HG03521 (cell line): ENCODE measurements around the gene RAET1L.
"Not testable (repeated sequence)": the region's sequence is repeated elsewhere in the genome, so short reads cannot be mapped to it uniquely, and the experiment has no call there.

Source experiments
- ATAC-seq: cut with Tn5 transposase; IDR thresholded peaks from one replicate; pipeline ENCODE4 v1.9.1; 2021; ENCODE audit warnings: mild to moderate bottlenecking, moderate library complexity; ENCODE audit not compliant: unreplicated experiment

RAET1L gene

DNA sequence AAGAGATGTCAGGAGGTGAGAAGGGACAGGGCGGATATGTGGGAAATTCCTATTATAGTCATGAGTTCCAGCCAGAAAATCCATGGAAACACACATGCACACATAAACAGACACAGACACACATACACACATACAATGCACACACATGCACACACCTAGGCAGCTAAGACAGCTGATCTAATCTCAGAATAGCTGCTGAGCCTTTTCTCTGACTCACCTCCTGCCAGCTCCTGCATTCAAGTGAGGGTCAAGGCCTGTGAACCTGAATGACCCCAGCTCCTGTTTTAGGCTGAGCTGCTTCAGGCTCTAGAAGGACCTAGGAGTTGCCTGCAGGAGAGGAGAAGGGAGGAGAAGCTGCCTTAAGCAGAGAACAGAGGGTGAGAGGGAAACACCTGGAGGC is 21.6 kb upstream of the RAET1L start:
- ATAC-seq, result no peak

DNA sequence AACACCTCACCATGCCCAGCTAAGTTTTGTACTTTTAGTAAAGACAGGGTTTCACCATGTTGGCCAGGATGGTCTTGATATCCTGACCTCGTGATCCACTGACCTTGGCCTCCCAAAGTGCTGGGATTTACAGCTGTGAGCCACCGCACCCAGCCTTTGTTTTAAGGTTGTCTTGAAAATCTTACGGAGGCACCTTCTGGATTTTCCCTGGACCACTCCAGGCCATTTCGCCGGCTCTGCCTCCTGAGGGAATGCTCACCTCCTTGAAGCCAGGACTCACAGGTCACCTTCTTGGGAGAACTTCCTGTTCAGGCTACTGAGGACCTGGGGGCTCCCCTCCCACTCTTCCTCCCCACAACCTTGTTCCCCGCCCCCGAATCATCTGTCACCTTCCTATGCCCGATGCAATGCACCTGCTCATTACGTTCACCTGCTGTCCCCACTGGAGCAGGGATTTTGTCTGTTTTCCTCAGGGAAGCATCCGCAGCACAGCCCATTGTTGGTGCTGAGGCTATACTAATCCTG is 19.4 kb upstream of the RAET1L start:
- ATAC-seq, result no peak

DNA sequence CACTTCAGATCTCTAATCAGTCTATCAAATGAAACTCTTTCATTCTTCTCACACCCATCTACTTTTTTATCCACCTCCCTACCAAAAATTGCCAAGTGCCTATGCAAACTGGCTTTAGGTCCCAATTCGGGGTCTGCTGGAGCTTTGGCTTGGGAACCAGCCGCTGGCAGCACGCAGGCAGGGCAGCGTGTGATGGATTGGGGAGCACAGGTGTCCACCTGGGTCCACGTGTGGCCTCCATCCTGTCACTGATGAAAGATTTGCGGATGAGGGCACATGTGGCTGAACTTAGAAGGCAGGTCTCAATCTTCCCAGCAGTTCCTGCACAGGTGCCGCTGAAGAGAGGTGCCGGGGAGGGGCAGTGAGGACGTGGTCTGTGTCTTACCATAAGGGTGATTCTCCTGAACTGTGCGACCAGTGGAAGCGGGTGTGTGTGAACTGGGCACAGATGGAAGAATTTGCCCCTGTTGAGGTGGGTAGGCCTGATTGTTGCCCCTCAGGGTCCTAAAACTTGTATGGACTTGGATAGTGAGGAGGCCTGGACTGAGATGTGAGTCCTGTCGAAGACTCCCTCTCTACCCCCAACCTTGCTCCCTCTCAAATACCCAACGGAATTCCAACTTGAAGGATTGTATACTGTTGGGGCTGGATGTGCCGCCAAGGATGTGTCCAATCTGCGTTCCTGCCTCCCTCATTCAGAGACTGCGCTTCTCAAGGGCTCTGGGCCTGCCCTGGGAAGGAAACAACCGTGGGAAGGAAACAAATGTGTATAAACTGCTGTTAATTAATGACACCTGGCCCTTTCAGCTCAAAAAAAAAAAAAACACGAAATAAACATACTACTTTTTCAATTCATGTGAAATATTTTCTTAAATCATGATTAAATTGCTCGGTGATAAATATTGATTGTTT is 18.4 kb upstream of the RAET1L start:
- no peak for ATAC-seq

DNA sequence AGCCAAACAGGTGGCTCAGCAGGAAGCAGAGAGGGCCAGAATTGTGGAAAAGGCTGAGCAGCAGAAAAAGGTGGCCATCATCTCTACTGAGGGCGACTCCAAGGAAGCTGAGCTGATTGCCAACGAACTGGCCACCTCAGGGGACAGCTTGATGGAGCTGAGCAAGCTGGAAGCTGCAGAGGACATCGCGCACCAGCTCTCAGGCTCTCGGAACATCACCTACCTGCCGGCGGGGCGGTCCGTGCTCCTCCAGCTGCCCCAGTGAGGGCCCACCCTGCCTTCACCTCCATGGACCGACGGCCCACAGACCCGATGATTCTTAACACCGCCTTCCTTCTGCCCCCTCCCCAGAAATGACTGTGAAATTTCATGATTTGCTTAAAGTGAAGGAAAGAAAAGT is 17.8 kb upstream of the RAET1L start:
- no peak for ATAC-seq

DNA sequence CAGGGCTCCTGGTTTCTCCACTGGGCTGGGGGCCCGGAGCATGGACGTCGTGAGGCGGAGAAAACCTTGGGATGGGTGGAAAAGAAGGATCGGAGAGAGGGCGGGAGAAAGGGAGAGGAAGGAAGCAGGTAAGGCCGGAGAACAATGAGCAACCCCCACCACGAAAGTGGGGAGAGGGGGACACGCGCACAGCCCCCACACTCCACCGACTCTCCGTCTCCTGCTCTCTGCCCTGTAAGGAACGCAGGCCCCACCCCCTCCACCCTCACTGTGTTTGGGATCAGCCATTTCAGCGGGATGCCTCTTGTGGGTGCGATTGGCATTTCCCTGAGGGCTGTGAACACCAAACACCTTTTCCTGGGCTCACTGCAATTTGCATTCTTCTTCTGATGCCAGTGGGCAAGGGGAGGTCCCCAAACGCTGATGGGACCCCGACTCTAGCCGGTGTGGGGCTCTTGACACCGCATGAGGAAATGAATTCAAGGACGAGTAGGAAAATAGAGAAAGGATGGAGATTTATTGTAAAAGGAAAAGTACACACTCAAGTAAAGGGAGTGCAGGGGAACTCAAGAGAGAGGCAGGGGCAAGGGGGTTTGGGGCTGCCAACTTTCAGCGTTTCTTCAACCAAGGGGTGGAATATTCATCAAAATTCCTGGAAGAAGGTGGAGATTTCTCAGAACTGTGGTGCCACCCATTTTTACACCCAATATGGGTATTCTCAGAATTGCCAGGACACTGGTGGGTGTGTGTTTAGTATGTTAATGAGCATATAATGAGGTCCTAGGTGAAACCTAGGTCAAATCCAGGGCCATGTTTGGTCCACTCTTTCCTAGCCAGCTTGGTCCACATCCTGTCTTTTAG is 13.1 kb upstream of the RAET1L start:
- no peak for ATAC-seq

DNA sequence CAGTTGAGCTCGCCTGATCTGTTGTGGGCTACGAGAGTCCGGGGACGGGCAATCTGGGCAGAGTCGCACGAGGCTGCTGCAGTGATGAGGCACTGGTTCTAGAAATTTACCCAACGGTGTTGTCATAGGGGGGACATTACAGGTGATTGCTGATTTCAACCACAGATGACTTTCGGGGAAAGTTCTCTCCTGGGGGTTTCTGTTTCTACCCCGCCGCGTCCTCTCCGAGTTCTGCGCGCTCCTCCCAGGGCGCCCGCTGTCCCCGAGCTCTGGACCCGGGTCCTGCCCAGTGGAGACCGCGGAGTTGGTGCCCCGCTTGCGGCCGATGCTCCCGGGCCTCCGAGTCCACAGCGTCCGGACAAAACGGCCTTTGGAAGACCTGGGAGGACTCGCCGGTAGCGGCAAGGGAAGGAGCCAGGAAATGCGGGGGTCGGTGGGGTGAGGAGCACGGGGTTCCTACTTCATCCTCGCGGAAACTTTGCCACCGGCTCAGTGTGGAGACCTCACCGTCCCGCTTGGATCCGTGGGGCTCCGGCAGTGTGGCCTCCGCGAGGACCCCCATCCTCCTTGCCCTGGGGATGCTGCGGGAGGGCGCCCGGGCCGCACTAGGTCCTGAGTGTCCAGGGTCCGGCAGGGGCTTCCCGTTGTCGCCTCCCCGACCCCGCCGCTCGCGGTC is 12.3 kb upstream of the RAET1L start:
- no peak for ATAC-seq

DNA sequence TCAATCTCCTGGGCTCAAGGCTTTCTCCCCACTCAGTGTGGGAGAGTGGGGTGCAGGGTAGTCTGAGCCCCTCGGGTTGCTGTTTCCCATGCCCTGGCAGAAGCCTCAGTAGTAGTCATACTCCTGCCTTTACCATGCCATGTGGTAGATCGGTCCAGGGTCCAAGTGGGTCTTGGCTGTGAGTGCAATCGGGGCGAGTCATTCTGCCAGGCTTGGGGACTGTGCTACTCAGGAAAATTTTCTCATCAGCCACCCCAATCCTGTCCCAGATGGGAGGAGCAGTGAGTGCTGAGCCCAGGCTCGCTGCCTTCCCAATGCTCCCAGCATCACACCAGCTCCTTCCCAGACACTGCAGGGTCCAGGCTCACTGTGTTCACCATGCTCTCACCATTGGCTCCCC is 10.7 kb upstream of the RAET1L start:
- no peak for ATAC-seq

DNA sequence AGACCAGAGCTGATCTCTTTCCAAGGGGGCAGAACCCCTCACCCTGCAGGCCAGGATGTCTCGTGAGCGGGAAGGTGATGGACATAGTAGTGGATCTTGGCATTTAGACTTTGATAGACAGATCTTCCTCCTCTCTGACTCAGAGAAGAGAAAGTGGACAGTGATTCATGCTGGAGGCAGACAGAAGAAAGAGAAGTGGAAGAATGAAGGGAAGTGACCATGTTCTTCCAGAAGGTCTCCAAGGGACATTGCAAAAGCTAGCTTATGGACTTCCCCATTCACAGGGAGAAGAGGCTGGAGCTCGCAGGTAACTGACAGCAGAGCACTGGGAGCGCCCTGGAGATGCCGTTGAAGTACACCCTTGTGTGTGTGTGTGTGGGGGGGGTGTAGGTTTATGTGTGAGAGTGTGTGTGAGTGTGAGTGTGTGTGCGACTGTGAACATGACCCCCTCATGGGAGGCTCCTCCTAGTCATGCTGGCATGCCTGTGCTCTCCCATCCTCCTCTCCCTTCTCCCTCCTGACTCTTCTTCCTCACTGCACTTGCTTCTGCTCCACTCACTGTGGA is 8.0 kb upstream of the RAET1L start:
- ATAC-seq, result no peak

DNA sequence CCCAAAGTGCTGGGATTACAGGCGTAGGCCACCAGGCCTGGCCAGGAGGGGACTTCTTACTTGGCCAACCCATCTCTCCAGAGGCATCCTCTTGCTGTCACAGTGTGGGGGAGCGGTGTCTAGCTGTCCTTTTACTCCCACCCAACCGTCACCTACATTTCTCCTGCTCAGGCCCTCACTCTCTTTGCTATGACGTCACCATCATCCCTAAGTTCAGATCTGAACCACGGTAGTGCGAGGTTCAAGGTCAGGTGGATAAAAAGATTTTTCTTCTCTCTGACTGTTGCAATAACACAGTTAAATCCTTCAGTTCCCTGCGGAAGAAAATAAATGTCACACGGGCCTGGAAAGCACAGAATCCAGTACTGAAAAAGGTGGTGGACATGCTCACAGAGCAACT is 7.3 kb upstream of the RAET1L start:
- no peak for ATAC-seq

DNA sequence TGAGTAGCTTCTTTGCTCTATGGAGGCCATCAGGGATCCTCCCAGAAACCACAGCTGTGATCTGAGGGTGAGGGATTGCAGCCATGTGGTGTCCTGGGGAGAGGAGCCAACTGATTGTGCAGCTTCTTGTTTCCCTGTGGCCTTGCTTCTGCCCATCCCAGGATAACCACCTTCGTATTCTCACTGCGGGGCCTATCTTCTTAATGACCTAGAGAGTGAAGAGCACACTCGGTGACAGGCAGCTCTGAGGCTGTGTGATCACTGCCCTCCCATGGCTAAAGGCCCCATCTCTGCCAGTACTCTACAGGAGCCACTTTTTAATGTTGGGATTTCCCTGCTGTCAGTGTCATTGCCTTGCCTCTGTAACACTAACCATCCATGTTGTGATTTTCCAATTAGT is 5.3 kb upstream of the RAET1L start:
- ATAC-seq, result no peak

DNA sequence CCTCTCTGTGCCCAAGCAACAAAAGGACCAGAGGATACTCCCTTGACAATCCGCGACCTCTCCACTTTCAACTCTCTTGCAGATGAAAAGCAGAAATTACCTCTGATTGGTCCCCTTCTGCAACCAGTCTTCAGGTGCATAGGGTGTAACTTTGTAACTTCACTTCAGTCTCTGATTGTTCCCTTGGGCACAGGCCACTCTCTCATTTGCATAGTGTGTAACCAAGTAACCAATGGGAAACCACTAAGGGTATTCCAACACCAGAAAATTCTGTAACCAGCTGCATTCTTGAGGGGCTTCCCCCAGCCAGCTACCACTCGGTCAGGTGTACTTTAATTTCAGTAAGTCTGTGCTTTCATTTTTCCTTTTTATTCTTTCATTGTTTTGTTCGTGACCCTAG is 4.4 kb upstream of the RAET1L start:
- ATAC-seq, result no peak

DNA sequence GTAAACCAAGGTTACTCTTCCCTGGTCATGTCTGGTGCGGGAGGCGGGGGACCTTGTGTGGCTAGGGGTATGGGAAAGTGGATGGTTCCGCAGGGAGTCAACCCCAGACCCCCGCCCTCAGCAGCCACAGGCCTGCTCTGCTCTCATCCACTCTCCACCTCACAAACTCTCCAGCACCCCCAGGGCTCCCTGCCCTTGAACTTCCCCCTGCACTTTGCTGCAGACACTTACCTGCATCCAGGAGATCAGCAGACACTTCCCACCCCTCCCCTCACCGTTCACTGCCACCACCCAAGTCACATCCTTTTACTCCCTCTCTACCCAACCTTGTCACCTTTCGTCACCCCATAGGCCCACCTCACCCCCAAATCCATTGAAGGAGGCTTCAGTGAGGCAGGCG is 3.9 kb upstream of the RAET1L start:
- ATAC-seq, result no peak

DNA sequence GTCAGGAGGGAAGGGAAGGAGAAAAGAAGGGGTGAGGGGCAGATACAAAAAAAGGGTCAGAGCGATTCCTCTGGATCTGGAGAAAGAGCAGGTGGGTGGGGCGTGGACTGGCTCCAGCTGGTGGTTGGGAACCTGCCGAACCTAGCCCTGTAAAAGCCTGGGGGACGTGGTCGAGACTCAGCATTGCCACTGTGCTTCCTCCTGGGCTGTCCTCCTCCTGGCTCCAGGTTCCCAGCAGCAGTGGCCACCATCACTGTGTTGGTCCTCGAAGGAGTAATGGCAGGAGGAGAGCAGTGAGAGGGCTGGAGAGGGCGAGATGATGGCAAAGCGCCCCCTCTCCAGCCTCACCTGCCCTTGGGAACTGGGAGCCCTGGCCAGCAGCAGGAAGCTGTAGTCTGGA is 3.5 kb upstream of the RAET1L start:
- no peak for ATAC-seq

DNA sequence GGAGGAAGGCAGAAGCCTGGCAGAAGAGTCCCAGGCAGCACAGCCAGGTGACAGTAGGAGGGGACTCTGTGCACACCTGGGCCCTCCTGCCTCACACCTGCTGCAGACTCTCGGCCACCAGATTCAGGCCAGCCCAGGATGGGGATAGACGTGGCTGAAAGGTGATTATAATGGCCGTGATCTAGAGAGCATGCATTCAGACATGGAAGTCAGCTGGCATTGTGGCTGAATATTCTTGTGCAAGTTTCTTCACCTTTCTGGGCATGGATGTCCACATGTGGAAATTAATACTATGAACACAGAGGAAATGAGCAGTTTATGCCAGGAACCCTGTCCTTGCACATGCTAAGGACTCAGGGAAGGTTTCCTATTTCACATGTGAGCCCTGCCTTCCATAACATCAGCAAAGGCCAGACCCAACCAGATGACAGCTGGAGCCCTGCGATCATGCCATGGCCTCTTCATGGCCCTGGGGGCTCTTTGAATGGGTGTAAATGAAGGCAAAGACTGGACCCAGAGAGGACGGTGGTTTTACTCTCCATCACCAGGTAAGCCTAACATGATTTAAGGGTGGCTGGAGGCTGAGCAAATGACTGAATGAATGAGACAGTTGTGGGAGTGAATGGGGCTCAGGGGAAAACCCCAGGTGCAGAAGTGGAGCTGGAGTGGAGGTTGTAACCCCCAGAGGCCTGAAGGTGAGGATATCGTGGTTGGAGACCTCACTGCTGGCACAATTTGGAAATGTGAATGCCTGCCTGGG is 2.7 kb upstream of the RAET1L start:
- no peak for ATAC-seq

DNA sequence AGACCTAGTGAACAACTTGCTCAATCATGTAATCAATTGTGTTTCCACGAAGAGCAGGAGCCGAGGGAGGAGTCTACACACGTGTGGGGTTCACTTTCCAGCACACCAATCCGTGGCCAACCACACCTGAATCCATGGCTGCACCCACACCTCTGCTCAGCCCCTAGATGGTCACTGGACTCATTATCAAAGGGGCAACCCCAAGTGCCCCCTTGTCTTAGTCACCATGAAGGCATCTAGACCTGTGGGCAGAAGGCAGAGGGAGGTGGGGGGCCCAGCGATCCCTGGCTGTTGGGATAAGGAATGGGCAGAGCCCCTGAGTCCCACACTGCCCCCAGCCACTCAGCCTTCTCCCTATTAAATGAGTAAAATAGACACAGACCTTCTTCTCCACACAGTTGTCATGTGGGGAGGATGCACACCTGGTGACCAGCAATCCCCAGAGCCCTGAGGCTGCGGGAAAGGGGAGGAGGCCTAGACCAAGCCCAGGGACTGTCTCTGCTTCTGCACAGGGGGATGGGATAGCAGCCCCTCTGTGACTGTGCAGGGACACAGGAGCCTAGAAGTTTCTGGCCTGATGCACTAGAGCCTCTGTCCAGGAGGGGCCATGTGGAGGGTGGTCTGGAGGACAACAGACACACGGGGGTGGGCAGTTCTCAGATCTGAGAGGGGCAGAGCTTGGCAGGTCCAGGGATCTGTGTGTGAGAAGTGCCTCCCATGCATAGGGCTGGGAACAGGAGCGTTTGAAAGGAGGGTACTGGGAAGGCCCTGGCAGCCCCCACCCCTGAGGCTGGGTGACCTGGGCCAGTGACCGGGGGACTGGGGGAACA is 1.9 kb upstream of the RAET1L start:
- no peak for ATAC-seq

DNA sequence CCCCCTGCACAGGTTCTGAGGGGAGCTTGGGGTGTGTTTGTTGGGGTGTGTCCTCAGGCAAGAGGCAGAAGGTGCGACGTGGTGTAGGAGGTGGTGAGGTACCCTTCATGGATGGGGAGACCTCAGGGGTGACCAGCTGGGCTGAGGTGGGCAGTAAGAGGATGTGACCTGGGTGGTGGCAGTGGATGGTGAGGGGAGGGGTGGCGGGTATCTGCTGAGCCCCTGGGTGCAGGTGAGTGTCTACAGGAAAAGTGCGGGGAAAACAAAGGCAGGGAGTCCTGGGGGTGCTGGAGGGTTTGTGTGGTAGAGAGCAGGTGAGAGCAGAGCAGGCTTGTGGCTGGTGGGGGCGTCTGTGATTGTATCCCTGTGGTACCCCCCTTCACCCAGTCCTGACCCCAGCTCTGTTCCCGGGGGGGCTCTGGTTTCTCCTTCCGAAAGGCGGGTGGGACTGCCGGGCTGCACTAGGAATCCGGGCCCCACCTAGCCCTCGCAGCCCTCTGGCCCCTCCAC is 631 bp downstream of the RAET1L start:
- ATAC-seq, result no peak

DNA sequence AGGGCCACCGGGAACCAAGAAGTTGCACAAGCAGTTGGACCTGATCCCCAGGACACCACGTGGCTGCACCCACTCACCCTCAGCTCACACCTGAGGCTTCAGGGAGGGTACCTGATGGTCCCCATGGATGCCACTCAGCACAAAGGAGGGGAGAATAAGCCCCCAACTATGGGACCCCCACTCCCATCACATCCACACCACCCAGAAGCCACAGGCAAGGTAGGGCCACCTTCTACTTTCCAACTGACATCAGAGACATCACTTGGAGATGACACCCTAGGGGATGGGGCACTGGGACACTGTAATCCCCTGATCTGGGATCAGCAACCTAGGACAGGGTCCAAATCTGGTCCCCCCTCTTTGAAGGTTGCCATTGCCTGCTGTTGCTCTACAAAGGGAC is 1.3 kb downstream of the RAET1L start:
- not testable (repeated sequence) for ATAC-seq

DNA sequence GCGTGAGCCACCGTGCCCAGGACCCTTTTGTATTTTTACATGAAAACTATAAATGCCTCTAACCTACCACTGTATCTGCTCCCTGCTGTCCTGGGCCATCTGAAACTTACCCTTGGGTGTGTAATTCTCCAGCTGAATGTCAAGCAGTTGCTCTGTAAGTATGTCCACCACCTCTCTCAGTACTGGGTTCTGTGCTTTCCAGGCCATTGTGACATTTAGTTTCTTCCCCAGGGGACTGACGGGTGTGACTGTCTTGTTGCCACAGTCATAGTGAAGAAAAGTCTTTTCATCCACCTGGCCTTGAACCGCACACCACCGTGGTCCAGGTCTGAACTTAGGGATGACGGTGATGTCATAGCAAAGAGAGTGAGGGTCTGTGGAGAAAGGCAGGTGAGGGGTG is 3.5 kb downstream of the RAET1L start:
- ATAC-seq, result not testable (repeated sequence)
